Stimulated activated CD4-positive, alpha-beta T cell treated with anti-CD3 and anti-CD28 coated beads, Interleukin-12 subunit alpha, Interleukin-12 subunit beta, amount 100 ng/mL, for 24 hours (primary cell): ENCODE data around the gene RPAP2.
"Not testable (repeated sequence)": the region's sequence is repeated elsewhere in the genome, so short reads cannot be mapped to it uniquely, and the experiment has no call there.

Experiments used
- DNase-seq, 2 experiments: peaks; one replicate each; pipeline ENCODE4 v3.0.0-alpha.2; 2020; ENCODE audit warnings: low read depth in 2 of 2

The RPAP2 gene

GRCh38 chr1:92298573-92299476 lies at the start of gene RPAP2, which contains the start of gene GLMN:
TSS of gene RPAP2 (plus strand) at chr1:92299059. CDS start at chr1:92299074, 15 bp downstream.
TSS of gene GLMN (minus strand) at chr1:92298987. CDS start at chr1:92297999, 988 bp downstream.
- peak; percentile 61 to 62 for DNase-seq

GRCh38 chr1:92254714-92255113 lies 44.1 kb upstream of the RPAP2 start:
- DNase-seq = not testable (repeated sequence)

GRCh38 chr1:92259350-92259749 lies 39.5 kb upstream of the RPAP2 start:
- no peak for DNase-seq

GRCh38 chr1:92262516-92262915 lies 36.3 kb upstream of the RPAP2 start:
- DNase-seq = no peak

- DNase-seq = no peak
Measured at GRCh38 chr1:92273039-92273438, 25.8 kb upstream of the RPAP2 start.

- no peak for DNase-seq
Measured at GRCh38 chr1:92274939-92275338, 23.9 kb upstream of the RPAP2 start.

- no peak for DNase-seq
Measured at GRCh38 chr1:92276082-92276481, 22.8 kb upstream of the RPAP2 start.

- no peak for DNase-seq
Measured at GRCh38 chr1:92277105-92277723, 21.6 kb upstream of the RPAP2 start.

GRCh38 chr1:92279781-92280180 lies 19.1 kb upstream of the RPAP2 start:
- DNase-seq = not testable (repeated sequence)

GRCh38 chr1:92281411-92281810 lies 17.4 kb upstream of the RPAP2 start:
- DNase-seq = not testable (repeated sequence)

GRCh38 chr1:92291372-92291999 lies 7.4 kb upstream of the RPAP2 start:
- DNase-seq = no peak

GRCh38 chr1:92298213-92298572 lies 666 bp upstream of the RPAP2 start:
- no peak for DNase-seq

- DNase-seq = no peak
Measured at GRCh38 chr1:92299477-92300150, 755 bp downstream of the RPAP2 start.

- no peak for DNase-seq
Measured at GRCh38 chr1:92301021-92301420, 2.2 kb downstream of the RPAP2 start.

GRCh38 chr1:92306020-92306419 lies 7.2 kb downstream of the RPAP2 start:
- DNase-seq = no peak

- no peak for DNase-seq
Measured at GRCh38 chr1:92307980-92308379, 9.1 kb downstream of the RPAP2 start.

- no peak for DNase-seq
Measured at GRCh38 chr1:92310185-92310597, 11.3 kb downstream of the RPAP2 start.

GRCh38 chr1:92314024-92314423 lies 15.2 kb downstream of the RPAP2 start:
- no peak for DNase-seq

- no peak for DNase-seq
Measured at GRCh38 chr1:92315766-92316599, 17.1 kb downstream of the RPAP2 start.

- no peak for DNase-seq
Measured at GRCh38 chr1:92317836-92318493, 19.1 kb downstream of the RPAP2 start.
